ENCODE results near the gene ALDOA. TPM values are rescaled to one million over a fixed set of nuclear protein-coding genes. Genes with fewer than 3 reads are reported as not detected.

ALDOA gene
- total and polyA plus RNA-seq, 4 donors = 265 to 1,371 (median 962) TPM

GRCh38 chr16:30096862-30097563, 31.5 kb downstream of the ALDOA start:
- Histone ChIP-seq H3K9me3 (ENCODE audit: control insufficient read depth in 4 of 4, insufficient read depth in 3 of 4, low read length in 3 of 4) (peaks cover 0 to 11% (median 3%) of the 10 kb centered on the region in 4 donors), H3K36me3 (ENCODE audit: control insufficient read depth in 4 of 4, insufficient read depth in 4 of 4, low read length in 4 of 4) (peaks cover 0 to 12% (median 10%) of the 10 kb centered on the region in 4 donors), H3K4me1 (ENCODE audit: control insufficient read depth in 5 of 5, insufficient read depth in 5 of 5, low read length in 5 of 5) (peaks cover 0 to 29% (median 10%) of the 10 kb centered on the region in 5 donors), H3K9ac (ENCODE audit: insufficient read depth in 1 of 2, low read length in 2 of 2) (peak overlapping the region in 1 of 2 donors; percentile 61), H3K27ac (ENCODE audit: low read depth in 1 of 2, low read length in 1 of 2) (peak overlapping the region; percentile 82 to 96), H3K4me3 (no peak overlapping the region), H3K27me3 (ENCODE audit: control insufficient read depth in 3 of 3, insufficient read depth in 3 of 3, low read length in 2 of 3) (no peaks in the 10 kb centered on the region)
- no peak for ATAC-seq (ENCODE audit: insufficient read depth, low FRiP score)
- peak in 1 of 3 donors; percentile 22 for DNase-seq
- WGBS, 2 donors = 86 to 94% methylated on average over 18 of the region's 18 CpGs
- TF ChIP-seq CTCF (IDR thresholded peaks at IDR 0.05; ENCODE audit: control extremely low read depth, extremely low read depth) = no peak

- Histone ChIP-seq H3K4me3 (no peak overlapping the region), H3K9me3 (ENCODE audit: control insufficient read depth in 4 of 4, insufficient read depth in 3 of 4, low read length in 3 of 4) (peaks cover 0 to 2% (median 0%) of the 10 kb centered on the region in 4 donors), H3K9ac (ENCODE audit: insufficient read depth in 1 of 2, low read length in 2 of 2) (no peak overlapping the region), H3K4me1 (ENCODE audit: control insufficient read depth in 5 of 5, insufficient read depth in 5 of 5, low read length in 5 of 5) (peaks cover 0 to 2% (median 0%) of the 10 kb centered on the region in 5 donors), H3K27ac (ENCODE audit: low read depth in 1 of 2, low read length in 1 of 2) (peak overlapping the region in 1 of 2 donors; percentile 21), H3K36me3 (ENCODE audit: control insufficient read depth in 4 of 4, insufficient read depth in 4 of 4, low read length in 4 of 4) (peaks cover 4 to 25% (median 10%) of the 10 kb centered on the region in 4 donors), H3K27me3 (ENCODE audit: control insufficient read depth in 3 of 3, insufficient read depth in 3 of 3, low read length in 2 of 3) (no peaks in the 10 kb centered on the region)
- WGBS, 2 donors = 80 to 81% methylated on average over 4 of the region's 4 CpGs
- ATAC-seq (ENCODE audit: insufficient read depth, low FRiP score) (no peak), DNase-seq (no peak)
- TF ChIP-seq CTCF (IDR thresholded peaks at IDR 0.05; ENCODE audit: control extremely low read depth, extremely low read depth) = no peak
These were observed 38.5 kb downstream of the ALDOA start for GRCh38 chr16:30104090-30104489.

GRCh38 chr16:30104492-30104891, 38.9 kb downstream of the ALDOA start:
- Histone ChIP-seq H3K4me1 (ENCODE audit: control insufficient read depth in 5 of 5, insufficient read depth in 5 of 5, low read length in 5 of 5) (peaks cover 0 to 2% (median 0%) of the 10 kb centered on the region in 5 donors), H3K9ac (ENCODE audit: insufficient read depth in 1 of 2, low read length in 2 of 2) (no peak overlapping the region), H3K27me3 (ENCODE audit: control insufficient read depth in 3 of 3, insufficient read depth in 3 of 3, low read length in 2 of 3) (no peaks in the 10 kb centered on the region), H3K9me3 (ENCODE audit: control insufficient read depth in 4 of 4, insufficient read depth in 3 of 4, low read length in 3 of 4) (peaks cover 0 to 2% (median 0%) of the 10 kb centered on the region in 4 donors), H3K4me3 (no peak overlapping the region), H3K36me3 (ENCODE audit: control insufficient read depth in 4 of 4, insufficient read depth in 4 of 4, low read length in 4 of 4) (peaks cover 4 to 25% (median 10%) of the 10 kb centered on the region in 4 donors), H3K27ac (ENCODE audit: low read depth in 1 of 2, low read length in 1 of 2) (peak overlapping the region in 1 of 2 donors; percentile 21)
- ATAC-seq (ENCODE audit: insufficient read depth, low FRiP score) = peak; percentile 41
- DNase-seq = peak in 2 of 3 donors; percentile 44 to 45
- TF ChIP-seq CTCF (IDR thresholded peaks at IDR 0.05; ENCODE audit: control extremely low read depth, extremely low read depth) = no peak
- 61 to 81% methylated on average over 6 of the region's 6 CpGs for WGBS, 2 donors
